ENCODE data around the gene SULT1B1. TPM values are rescaled to one million over a fixed set of nuclear protein-coding genes. Genes with fewer than 3 reads are reported as not detected.

The SULT1B1 gene
- total RNA-seq, 1 experiment from 2014 or later, result 0.86 TPM

DNA sequence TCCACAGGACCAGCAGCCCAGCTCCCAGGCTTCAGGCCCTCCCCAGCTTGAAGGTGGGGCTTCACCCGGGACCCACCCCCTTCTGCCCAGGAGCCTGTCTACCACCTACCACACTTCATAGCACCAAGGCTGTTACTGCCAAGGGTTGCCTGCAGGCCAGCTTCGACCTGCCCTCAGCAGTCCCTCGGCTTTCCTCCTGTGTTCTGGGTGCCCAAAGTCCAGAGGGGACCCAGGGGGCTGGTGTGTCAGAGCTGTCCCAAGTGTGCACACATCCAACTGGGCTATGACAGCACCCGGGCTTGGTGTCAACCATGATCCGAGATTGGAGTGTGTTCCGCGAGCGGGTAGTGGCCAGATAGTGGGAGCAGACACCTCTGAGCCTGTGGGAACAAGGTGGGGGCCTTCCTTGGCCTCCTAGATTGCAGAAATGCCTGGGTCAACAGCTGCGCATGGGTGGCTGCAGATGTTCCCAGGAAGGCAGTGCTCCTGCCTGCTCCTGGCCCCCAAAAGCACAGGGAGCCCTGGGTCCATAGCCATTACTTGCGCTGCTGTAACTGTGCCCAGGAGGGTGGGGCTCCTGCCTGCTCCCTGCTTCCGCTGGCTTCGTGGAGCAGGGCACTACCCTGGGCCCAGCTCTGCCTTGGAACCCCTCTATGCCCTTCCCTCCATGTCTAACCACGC is 16.8 kb downstream of the SULT1B1 start:
- Mint-ChIP-seq H3K9me3 (ENCODE audit: unreplicated experiment) (peaks cover 17% of the 10 kb centered on the region), H3K27ac (ENCODE audit: unreplicated experiment) (no peak overlapping the region), H3K4me1 (ENCODE audit: low read depth, unreplicated experiment) (peaks cover 9% of the 10 kb centered on the region), H3K4me3 (ENCODE audit: unreplicated experiment) (no peak overlapping the region), H3K36me3 (ENCODE audit: insufficient read depth, unreplicated experiment) (no peaks in the 10 kb centered on the region), H3K27me3 (ENCODE audit: insufficient read depth, unreplicated experiment) (no peaks in the 10 kb centered on the region)
- peaks cover 10% of the 10 kb centered on the region; the same call in 1 of the 2 replicates for H3K9me3 ChIP-seq
- BruUV-seq (replicated peaks), result no TSS peak
- no peaks in the 10 kb centered on the region for H3K36me3 ChIP-seq (ENCODE audit: control insufficient read depth, insufficient read depth, low read length)
- H3K27me3 ChIP-seq (replicated peaks; ENCODE audit: control insufficient read depth, insufficient read depth, low read length), result no peaks in the 10 kb centered on the region
- no peak overlapping the region for H3K4me3 ChIP-seq (ENCODE audit: low read depth, low read length)
- ChIA-PET POLR2A (interaction anchor here (0.6 kb wide), 1 partner anchor 115 kb away, joined by 4 read pairs; no protein-coding TSS in a partner anchor), CTCF (no interaction called here)
- H3K4me1 ChIP-seq, result peaks cover 3% of the 10 kb centered on the region; the same call in 1 of the 2 replicates
- intact Hi-C loops (cut with micrococcal nuclease; ENCODE audit: unreplicated experiment), result no loop called here
- no peak for DNase-seq
- TF ChIP-seq, protein P1, sequence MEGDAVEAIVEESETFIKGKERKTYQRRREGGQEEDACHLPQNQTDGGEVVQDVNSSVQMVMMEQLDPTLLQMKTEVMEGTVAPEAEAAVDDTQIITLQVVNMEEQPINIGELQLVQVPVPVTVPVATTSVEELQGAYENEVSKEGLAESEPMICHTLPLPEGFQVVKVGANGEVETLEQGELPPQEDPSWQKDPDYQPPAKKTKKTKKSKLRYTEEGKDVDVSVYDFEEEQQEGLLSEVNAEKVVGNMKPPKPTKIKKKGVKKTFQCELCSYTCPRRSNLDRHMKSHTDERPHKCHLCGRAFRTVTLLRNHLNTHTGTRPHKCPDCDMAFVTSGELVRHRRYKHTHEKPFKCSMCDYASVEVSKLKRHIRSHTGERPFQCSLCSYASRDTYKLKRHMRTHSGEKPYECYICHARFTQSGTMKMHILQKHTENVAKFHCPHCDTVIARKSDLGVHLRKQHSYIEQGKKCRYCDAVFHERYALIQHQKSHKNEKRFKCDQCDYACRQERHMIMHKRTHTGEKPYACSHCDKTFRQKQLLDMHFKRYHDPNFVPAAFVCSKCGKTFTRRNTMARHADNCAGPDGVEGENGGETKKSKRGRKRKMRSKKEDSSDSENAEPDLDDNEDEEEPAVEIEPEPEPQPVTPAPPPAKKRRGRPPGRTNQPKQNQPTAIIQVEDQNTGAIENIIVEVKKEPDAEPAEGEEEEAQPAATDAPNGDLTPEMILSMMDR (IDR thresholded peaks at IDR 0.05; ENCODE audit: insufficient read depth in 1 of 2, low read depth in 1 of 2, low read length in 1 of 2, severe bottlenecking in 1 of 2, unreplicated experiment in 1 of 2), result no peak

DNA sequence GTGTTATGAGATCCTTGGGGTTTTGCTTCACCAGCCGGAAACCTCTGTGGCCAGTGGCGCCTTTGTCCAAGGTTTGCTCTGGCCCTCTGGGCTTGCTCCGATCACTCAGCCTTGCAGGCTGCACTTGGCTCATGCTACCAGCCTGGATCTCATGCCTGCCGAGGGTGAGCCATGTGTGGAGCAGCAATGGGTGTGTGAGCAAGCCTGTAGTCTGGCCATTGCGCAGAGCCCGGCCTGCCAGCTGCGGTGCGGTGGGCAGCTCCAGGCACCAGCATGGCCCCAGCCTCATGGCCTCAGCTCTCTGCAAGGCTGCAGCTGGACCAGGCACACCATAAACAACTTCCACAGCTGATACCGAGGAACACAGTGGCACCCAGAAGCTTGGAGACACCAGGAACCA is 17.8 kb downstream of the SULT1B1 start:
- no peaks in the 10 kb centered on the region for H3K27me3 Mint-ChIP-seq (ENCODE audit: insufficient read depth, unreplicated experiment)
- no peaks in the 10 kb centered on the region for H3K4me1 Mint-ChIP-seq (ENCODE audit: low read depth, unreplicated experiment)
- no peak overlapping the region for H3K27ac Mint-ChIP-seq (ENCODE audit: unreplicated experiment)
- DNase-seq, result no peak
- no peak overlapping the region for H3K4me3 ChIP-seq (ENCODE audit: low read depth, low read length)
- intact Hi-C loops (cut with micrococcal nuclease; ENCODE audit: unreplicated experiment), result no loop called here
- no TSS peak for BruUV-seq (replicated peaks)
- peaks cover 17% of the 10 kb centered on the region for H3K9me3 Mint-ChIP-seq (ENCODE audit: unreplicated experiment)
- H3K9me3 ChIP-seq, result peaks cover 10% of the 10 kb centered on the region; the same call in 1 of the 2 replicates
- ChIA-PET CTCF (no interaction called here), POLR2A (no interaction called here)
- H3K27me3 ChIP-seq (replicated peaks; ENCODE audit: control insufficient read depth, insufficient read depth, low read length), result no peaks in the 10 kb centered on the region
- no peak overlapping the region for H3K4me3 Mint-ChIP-seq (ENCODE audit: unreplicated experiment)
- H3K4me1 ChIP-seq, result no peaks in the 10 kb centered on the region
- no peaks in the 10 kb centered on the region for H3K36me3 ChIP-seq (ENCODE audit: control insufficient read depth, insufficient read depth, low read length)
- TF ChIP-seq, protein P1 (IDR thresholded peaks at IDR 0.05; ENCODE audit: insufficient read depth in 1 of 2, low read depth in 1 of 2, low read length in 1 of 2, severe bottlenecking in 1 of 2, unreplicated experiment in 1 of 2), result no peak
- no peaks in the 10 kb centered on the region for H3K36me3 Mint-ChIP-seq (ENCODE audit: insufficient read depth, unreplicated experiment)

- H3K27me3 Mint-ChIP-seq (ENCODE audit: insufficient read depth, unreplicated experiment), result no peaks in the 10 kb centered on the region
- no TSS peak for BruUV-seq (replicated peaks)
- Histone ChIP-seq H3K4me3 (ENCODE audit: low read depth, low read length) (no peak overlapping the region), H3K27me3 (replicated peaks; ENCODE audit: control insufficient read depth, insufficient read depth, low read length) (no peaks in the 10 kb centered on the region), H3K9me3 (0 out of 2 replicates have a peak, but pooled peaks cover 5% of the 10 kb centered on the region), H3K4me1 (no peaks in the 10 kb centered on the region), H3K36me3 (ENCODE audit: control insufficient read depth, insufficient read depth, low read length) (no peaks in the 10 kb centered on the region)
- ChIA-PET CTCF (no interaction called here), POLR2A (no interaction called here)
- H3K4me1 Mint-ChIP-seq (ENCODE audit: low read depth, unreplicated experiment), result no peaks in the 10 kb centered on the region
- intact Hi-C loops (cut with micrococcal nuclease; ENCODE audit: unreplicated experiment), result no loop called here
- no peak overlapping the region for H3K27ac Mint-ChIP-seq (ENCODE audit: unreplicated experiment)
- no peaks in the 10 kb centered on the region for H3K9me3 Mint-ChIP-seq (ENCODE audit: unreplicated experiment)
- H3K36me3 Mint-ChIP-seq (ENCODE audit: insufficient read depth, unreplicated experiment), result no peaks in the 10 kb centered on the region
- TF ChIP-seq, protein P1 (IDR thresholded peaks at IDR 0.05; ENCODE audit: insufficient read depth in 1 of 2, low read depth in 1 of 2, low read length in 1 of 2, severe bottlenecking in 1 of 2, unreplicated experiment in 1 of 2), result no peak
- H3K4me3 Mint-ChIP-seq (ENCODE audit: unreplicated experiment), result no peak overlapping the region
- DNase-seq, result no peak
Observed at GRCh38 chr4:69738872-69739271, 21.5 kb downstream of the SULT1B1 start.
